ENCODE measurements around the gene RAB27B. TPM values are rescaled to one million over a fixed set of nuclear protein-coding genes. Genes with fewer than 3 reads are reported as not detected.

The RAB27B gene
- total RNA-seq, 1 experiment from 2014 or later: 0.87 TPM

DNA sequence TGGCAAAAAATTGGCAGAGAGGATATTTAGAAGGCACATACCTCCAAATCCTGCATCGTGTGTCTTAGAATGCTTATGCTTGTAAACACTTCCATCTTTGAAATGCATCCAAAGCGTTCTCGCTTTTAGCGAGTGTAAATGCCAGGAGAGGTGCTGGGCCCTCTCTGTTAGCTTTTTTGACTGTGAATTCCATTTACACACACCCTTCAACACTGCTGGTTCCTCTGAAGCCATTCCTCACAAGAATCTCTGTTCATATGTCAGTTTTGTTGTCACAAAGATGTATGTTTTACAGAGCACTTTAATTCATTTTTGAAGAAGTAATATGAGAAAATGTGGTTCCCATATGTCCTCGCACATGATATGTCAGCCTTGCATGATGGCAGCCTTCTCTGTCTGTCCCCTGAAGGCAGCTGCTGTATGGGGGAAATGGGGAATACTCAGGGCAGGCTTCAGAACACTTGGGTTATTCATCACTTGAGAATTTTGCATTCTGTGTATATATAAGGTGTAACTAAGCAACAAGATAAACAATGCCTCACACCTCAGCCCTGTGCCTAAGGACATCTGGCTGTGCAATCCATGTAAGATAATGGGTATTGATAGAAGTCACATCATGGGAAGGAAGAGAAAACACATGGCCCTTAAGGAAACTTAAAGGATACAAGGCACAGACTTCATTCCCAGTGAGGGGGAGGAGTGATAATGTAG lies 52.3 kb downstream of the RAB27B start:
- ChIA-PET POLR2A (no interaction called here), CTCF (no interaction called here)
- Mint-ChIP-seq H3K4me1 (peaks cover 4% of the 10 kb centered on the region), H3K27ac (no peak overlapping the region), H3K4me3 (no peak overlapping the region), H3K36me3 (no peaks in the 10 kb centered on the region), H3K27me3 (ENCODE audit: low read depth) (peaks cover 41% of the 10 kb centered on the region), H3K9me3 (peaks cover 5% of the 10 kb centered on the region; the same call in 1 of the 2 replicates)
- DNase-seq (ENCODE audit: low spot score) (no peak), ATAC-seq (no peak)
- TF ChIP-seq NFE2L1 (CRISPR knock-in tag; IDR thresholded peaks at IDR 0.05): no peak
- TF ChIP-seq, protein P1, sequence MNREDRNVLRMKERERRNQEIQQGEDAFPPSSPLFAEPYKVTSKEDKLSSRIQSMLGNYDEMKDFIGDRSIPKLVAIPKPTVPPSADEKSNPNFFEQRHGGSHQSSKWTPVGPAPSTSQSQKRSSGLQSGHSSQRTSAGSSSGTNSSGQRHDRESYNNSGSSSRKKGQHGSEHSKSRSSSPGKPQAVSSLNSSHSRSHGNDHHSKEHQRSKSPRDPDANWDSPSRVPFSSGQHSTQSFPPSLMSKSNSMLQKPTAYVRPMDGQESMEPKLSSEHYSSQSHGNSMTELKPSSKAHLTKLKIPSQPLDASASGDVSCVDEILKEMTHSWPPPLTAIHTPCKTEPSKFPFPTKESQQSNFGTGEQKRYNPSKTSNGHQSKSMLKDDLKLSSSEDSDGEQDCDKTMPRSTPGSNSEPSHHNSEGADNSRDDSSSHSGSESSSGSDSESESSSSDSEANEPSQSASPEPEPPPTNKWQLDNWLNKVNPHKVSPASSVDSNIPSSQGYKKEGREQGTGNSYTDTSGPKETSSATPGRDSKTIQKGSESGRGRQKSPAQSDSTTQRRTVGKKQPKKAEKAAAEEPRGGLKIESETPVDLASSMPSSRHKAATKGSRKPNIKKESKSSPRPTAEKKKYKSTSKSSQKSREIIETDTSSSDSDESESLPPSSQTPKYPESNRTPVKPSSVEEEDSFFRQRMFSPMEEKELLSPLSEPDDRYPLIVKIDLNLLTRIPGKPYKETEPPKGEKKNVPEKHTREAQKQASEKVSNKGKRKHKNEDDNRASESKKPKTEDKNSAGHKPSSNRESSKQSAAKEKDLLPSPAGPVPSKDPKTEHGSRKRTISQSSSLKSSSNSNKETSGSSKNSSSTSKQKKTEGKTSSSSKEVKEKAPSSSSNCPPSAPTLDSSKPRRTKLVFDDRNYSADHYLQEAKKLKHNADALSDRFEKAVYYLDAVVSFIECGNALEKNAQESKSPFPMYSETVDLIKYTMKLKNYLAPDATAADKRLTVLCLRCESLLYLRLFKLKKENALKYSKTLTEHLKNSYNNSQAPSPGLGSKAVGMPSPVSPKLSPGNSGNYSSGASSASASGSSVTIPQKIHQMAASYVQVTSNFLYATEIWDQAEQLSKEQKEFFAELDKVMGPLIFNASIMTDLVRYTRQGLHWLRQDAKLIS (CRISPR knock-in tag; IDR thresholded peaks at IDR 0.05; ENCODE audit: borderline replicate concordance): no peak
- TF ChIP-seq, protein P2, sequence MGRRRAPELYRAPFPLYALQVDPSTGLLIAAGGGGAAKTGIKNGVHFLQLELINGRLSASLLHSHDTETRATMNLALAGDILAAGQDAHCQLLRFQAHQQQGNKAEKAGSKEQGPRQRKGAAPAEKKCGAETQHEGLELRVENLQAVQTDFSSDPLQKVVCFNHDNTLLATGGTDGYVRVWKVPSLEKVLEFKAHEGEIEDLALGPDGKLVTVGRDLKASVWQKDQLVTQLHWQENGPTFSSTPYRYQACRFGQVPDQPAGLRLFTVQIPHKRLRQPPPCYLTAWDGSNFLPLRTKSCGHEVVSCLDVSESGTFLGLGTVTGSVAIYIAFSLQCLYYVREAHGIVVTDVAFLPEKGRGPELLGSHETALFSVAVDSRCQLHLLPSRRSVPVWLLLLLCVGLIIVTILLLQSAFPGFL (CRISPR knock-in tag; IDR thresholded peaks at IDR 0.05; ENCODE audit: borderline replicate concordance): no peak
- TF ChIP-seq, protein P3, sequence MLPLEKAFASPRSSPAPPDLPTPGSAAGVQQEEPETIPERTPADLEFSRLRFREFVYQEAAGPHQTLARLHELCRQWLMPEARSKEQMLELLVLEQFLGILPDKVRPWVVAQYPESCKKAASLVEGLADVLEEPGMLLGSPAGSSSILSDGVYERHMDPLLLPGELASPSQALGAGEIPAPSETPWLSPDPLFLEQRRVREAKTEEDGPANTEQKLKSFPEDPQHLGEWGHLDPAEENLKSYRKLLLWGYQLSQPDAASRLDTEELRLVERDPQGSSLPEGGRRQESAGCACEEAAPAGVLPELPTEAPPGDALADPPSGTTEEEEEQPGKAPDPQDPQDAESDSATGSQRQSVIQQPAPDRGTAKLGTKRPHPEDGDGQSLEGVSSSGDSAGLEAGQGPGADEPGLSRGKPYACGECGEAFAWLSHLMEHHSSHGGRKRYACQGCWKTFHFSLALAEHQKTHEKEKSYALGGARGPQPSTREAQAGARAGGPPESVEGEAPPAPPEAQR (CRISPR knock-in tag; IDR thresholded peaks at IDR 0.05): no peak
- TF ChIP-seq, protein P4, sequence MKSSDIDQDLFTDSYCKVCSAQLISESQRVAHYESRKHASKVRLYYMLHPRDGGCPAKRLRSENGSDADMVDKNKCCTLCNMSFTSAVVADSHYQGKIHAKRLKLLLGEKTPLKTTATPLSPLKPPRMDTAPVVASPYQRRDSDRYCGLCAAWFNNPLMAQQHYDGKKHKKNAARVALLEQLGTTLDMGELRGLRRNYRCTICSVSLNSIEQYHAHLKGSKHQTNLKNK (CRISPR knock-in tag; IDR thresholded peaks at IDR 0.05): no peak
- TF ChIP-seq, protein P5, sequence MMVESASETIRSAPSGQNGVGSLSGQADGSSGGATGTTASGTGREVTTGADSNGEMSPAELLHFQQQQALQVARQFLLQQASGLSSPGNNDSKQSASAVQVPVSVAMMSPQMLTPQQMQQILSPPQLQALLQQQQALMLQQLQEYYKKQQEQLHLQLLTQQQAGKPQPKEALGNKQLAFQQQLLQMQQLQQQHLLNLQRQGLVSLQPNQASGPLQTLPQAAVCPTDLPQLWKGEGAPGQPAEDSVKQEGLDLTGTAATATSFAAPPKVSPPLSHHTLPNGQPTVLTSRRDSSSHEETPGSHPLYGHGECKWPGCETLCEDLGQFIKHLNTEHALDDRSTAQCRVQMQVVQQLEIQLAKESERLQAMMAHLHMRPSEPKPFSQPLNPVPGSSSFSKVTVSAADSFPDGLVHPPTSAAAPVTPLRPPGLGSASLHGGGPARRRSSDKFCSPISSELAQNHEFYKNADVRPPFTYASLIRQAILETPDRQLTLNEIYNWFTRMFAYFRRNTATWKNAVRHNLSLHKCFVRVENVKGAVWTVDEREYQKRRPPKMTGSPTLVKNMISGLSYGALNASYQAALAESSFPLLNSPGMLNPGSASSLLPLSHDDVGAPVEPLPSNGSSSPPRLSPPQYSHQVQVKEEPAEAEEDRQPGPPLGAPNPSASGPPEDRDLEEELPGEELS (CRISPR knock-in tag; IDR thresholded peaks at IDR 0.05): no peak
- TF ChIP-seq, protein P6, sequence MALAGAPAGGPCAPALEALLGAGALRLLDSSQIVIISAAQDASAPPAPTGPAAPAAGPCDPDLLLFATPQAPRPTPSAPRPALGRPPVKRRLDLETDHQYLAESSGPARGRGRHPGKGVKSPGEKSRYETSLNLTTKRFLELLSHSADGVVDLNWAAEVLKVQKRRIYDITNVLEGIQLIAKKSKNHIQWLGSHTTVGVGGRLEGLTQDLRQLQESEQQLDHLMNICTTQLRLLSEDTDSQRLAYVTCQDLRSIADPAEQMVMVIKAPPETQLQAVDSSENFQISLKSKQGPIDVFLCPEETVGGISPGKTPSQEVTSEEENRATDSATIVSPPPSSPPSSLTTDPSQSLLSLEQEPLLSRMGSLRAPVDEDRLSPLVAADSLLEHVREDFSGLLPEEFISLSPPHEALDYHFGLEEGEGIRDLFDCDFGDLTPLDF (CRISPR knock-in tag; IDR thresholded peaks at IDR 0.05): no peak
- TF ChIP-seq GTF2I (CRISPR knock-in tag; conservative IDR thresholded peaks at IDR 0.05): no peak
- no peak for TF ChIP-seq SOX15 (CRISPR knock-in tag; IDR thresholded peaks at IDR 0.05)
- TF ChIP-seq, protein P7, sequence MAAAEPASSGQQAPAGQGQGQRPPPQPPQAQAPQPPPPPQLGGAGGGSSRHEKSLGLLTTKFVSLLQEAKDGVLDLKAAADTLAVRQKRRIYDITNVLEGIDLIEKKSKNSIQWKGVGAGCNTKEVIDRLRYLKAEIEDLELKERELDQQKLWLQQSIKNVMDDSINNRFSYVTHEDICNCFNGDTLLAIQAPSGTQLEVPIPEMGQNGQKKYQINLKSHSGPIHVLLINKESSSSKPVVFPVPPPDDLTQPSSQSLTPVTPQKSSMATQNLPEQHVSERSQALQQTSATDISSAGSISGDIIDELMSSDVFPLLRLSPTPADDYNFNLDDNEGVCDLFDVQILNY (CRISPR knock-in tag; IDR thresholded peaks at IDR 0.05): no peak
- TF ChIP-seq, protein P8, sequence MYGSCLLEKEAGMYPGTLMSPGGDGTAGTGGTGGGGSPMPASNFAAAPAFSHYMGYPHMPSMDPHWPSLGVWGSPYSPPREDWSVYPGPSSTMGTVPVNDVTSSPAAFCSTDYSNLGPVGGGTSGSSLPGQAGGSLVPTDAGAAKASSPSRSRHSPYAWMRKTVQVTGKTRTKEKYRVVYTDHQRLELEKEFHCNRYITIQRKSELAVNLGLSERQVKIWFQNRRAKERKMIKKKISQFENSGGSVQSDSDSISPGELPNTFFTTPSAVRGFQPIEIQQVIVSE (CRISPR knock-in tag; IDR thresholded peaks at IDR 0.05; ENCODE audit: borderline replicate concordance): no peak
- TF ChIP-seq JUN (CRISPR knock-in tag; IDR thresholded peaks at IDR 0.05): no peak
- TF ChIP-seq CREM (CRISPR knock-in tag; IDR thresholded peaks at IDR 0.05): no peak
- TF ChIP-seq ZNF219 (CRISPR knock-in tag; IDR thresholded peaks at IDR 0.05; ENCODE audit: borderline replicate concordance): no peak
- TF ChIP-seq, protein P9, sequence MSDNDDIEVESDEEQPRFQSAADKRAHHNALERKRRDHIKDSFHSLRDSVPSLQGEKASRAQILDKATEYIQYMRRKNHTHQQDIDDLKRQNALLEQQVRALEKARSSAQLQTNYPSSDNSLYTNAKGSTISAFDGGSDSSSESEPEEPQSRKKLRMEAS (CRISPR knock-in tag; IDR thresholded peaks at IDR 0.05): no peak
- TF ChIP-seq, protein P10, sequence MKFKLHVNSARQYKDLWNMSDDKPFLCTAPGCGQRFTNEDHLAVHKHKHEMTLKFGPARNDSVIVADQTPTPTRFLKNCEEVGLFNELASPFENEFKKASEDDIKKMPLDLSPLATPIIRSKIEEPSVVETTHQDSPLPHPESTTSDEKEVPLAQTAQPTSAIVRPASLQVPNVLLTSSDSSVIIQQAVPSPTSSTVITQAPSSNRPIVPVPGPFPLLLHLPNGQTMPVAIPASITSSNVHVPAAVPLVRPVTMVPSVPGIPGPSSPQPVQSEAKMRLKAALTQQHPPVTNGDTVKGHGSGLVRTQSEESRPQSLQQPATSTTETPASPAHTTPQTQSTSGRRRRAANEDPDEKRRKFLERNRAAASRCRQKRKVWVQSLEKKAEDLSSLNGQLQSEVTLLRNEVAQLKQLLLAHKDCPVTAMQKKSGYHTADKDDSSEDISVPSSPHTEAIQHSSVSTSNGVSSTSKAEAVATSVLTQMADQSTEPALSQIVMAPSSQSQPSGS (CRISPR knock-in tag; IDR thresholded peaks at IDR 0.05; ENCODE audit: borderline replicate concordance, low read depth): no peak
- no peak for TF ChIP-seq CREB1 (CRISPR knock-in tag; IDR thresholded peaks at IDR 0.05)
- TF ChIP-seq NFYB (CRISPR knock-in tag; conservative IDR thresholded peaks at IDR 0.05; ENCODE audit: low read depth): no peak
- TF ChIP-seq RORB (CRISPR knock-in tag; IDR thresholded peaks at IDR 0.05): no peak

All from WTC11 (cell line).